H1 (cell line): ENCODE measurements around the gene ACTN4. TPM values are rescaled to one million over a fixed set of nuclear protein-coding genes. Genes with fewer than 3 reads are reported as not detected.

Experiments used
- CTCF ChIA-PET: fragments of 300-600 bp; sonication (Branson Sonifier 250); formaldehyde crosslinking; loops from one replicate; lab custom pipeline; 2021; ENCODE audit not compliant: partially characterized antibody; lab: Charles Lee
- POLR2A ChIA-PET: fragments of 300-600 bp; sonication (Branson Sonifier 250); formaldehyde crosslinking; loops from one replicate; lab custom pipeline; 2021; ENCODE audit warnings: inconsistent platforms; ENCODE audit not compliant: partially characterized antibody; lab: Charles Lee
- DNase-seq, 2 experiments: peaks; one replicate each; pipeline versions ENCODE4 v3.0.0 to v3.0.0-alpha.2; 2010 to 2022; ENCODE audit warnings: low spot score in 2 of 2, low read depth in 1 of 2, mixed read lengths in 1 of 2
- FAIRE-seq: peaks from 2 replicates; lab custom pipeline; 2011; peaks lifted over from hg19 to GRCh38; lab: Jason Lieb, UNC
- H2AFZ ChIP-seq: 2 replicates; pipeline ENCODE4 v1.8.1; 2012; ENCODE audit warnings: low read length, inconsistent platforms
- H2AK5ac ChIP-seq: 2 replicates; pipeline ENCODE4 v1.6.1; 2013; ENCODE audit warnings: low read depth, low read length
- H2BK120ac ChIP-seq: replicated peaks from 2 replicates; pipeline ENCODE3; 2013; ENCODE audit warnings: low read depth, low read length, inconsistent platforms
- H2BK12ac ChIP-seq: 2 replicates; pipeline ENCODE4 v1.6.1; 2013; ENCODE audit warnings: low read depth, low read length
- H2BK15ac ChIP-seq: 2 replicates; pipeline ENCODE4 v1.6.1; 2013; ENCODE audit warnings: low read length
- H2BK20ac ChIP-seq: 2 replicates; pipeline ENCODE4 v1.6.1; 2013; ENCODE audit warnings: low read length
- H2BK5ac ChIP-seq: 2 replicates; pipeline ENCODE4 v1.6.1; 2013; ENCODE audit warnings: low read depth, low read length
- H3K14ac ChIP-seq: 2 replicates; pipeline ENCODE4 v1.6.1; 2013; ENCODE audit warnings: inconsistent platforms; ENCODE audit not compliant: insufficient read length
- H3K18ac ChIP-seq: 2 replicates; pipeline ENCODE4 v1.6.1; 2013; ENCODE audit warnings: low read length; ENCODE audit errors: extremely low read depth
- H3K23ac ChIP-seq: 2 replicates; pipeline ENCODE4 v1.6.1; 2013; ENCODE audit warnings: inconsistent platforms; ENCODE audit not compliant: insufficient read length
- H3K23me2 ChIP-seq: 2 replicates; pipeline ENCODE4 v1.6.1; 2013; ENCODE audit warnings: low read depth, low read length
- H3K27ac ChIP-seq: 2 replicates; pipeline ENCODE4 v1.6.1; 2011; ENCODE audit warnings: low read depth, low read length, inconsistent platforms
- H3K27me3 ChIP-seq, 4 experiments: replicated peaks in 1 of 4; 1 replicate in 1 of 4; 2 replicates in 3 of 4; pipeline versions ENCODE4 v1.6.1 to v1.8.1; 2011 to 2013; ENCODE audit warnings: low read length in 3 of 4, mild to moderate bottlenecking in 3 of 4, inconsistent platforms in 2 of 4, mixed read lengths in 2 of 4, moderate library complexity in 1 of 4; ENCODE audit not compliant: control insufficient read depth in 3 of 4, insufficient read depth in 3 of 4; ENCODE audit errors: extremely low read depth in 1 of 4
- H3K36me3 ChIP-seq, 4 experiments: 2 replicates each; pipeline versions ENCODE4 v1.6.1 to v1.8.1; 2011 to 2013; ENCODE audit warnings: mild to moderate bottlenecking in 4 of 4, low read length in 3 of 4, moderate library complexity in 2 of 4, control low read depth in 1 of 4, inconsistent platforms in 1 of 4; ENCODE audit not compliant: insufficient read depth in 4 of 4, control insufficient read depth in 2 of 4
- H3K4ac ChIP-seq: replicated peaks from 2 replicates; pipeline ENCODE3; 2013; ENCODE audit warnings: low read length, low read depth, mixed read lengths, inconsistent platforms; ENCODE audit not compliant: insufficient read length
- H3K4me1 ChIP-seq, 4 experiments: replicated peaks in 1 of 4; 1 replicate in 1 of 4; 2 replicates in 3 of 4; pipeline versions ENCODE4 v1.6.1 to v1.8.1; 2011 to 2013; ENCODE audit warnings: low read length in 3 of 4, inconsistent platforms in 2 of 4, mixed read lengths in 1 of 4; ENCODE audit not compliant: insufficient read depth in 4 of 4, control insufficient read depth in 3 of 4
- H3K4me2 ChIP-seq, 2 experiments: 2 replicates each; pipeline versions ENCODE4 v1.6.1 to v1.8.1; 2011 to 2013; ENCODE audit warnings: low read depth in 2 of 2, low read length in 2 of 2, control low read depth in 1 of 2, inconsistent platforms in 1 of 2, mild to moderate bottlenecking in 1 of 2; ENCODE audit not compliant: insufficient read depth in 1 of 2
- H3K4me3 ChIP-seq, 4 experiments: fragments of 200-600, 300-600 bp in 1 of 4; sonication (generic), shearing (Covaris generic), sonication (Bioruptor Twin) in 1 of 4; 2 replicates each; pipeline versions ENCODE4 v1.5.1 to v1.8.1; 2011 to 2016; ENCODE audit warnings: low read length in 4 of 4, low read depth in 3 of 4, control low read depth in 2 of 4, inconsistent platforms in 2 of 4, mild to moderate bottlenecking in 2 of 4, mixed read lengths in 1 of 4, moderate library complexity in 1 of 4; ENCODE audit not compliant: insufficient read depth in 2 of 4; ENCODE audit errors: extremely low read depth in 1 of 4
- H3K56ac ChIP-seq: replicated peaks from 2 replicates; pipeline ENCODE3; 2013; ENCODE audit warnings: low read depth, mild to moderate bottlenecking, mixed read lengths, low read length, inconsistent platforms; ENCODE audit not compliant: insufficient read length
- H3K79me1 ChIP-seq: 2 replicates; pipeline ENCODE4 v1.6.1; 2013; ENCODE audit warnings: low read depth, low read length, control low read depth
- H3K79me2 ChIP-seq, 2 experiments: 2 replicates each; pipeline versions ENCODE4 v1.6.1 to v1.8.1; 2012 to 2013; ENCODE audit warnings: low read length in 2 of 2, mild to moderate bottlenecking in 2 of 2, inconsistent platforms in 1 of 2; ENCODE audit not compliant: insufficient read depth in 2 of 2, control insufficient read depth in 1 of 2
- H3K9ac ChIP-seq, 4 experiments: replicated peaks in 1 of 4; 1 replicate in 1 of 4; 2 replicates in 3 of 4; pipeline versions ENCODE4 v1.6.1 to v1.8.1; 2011 to 2013; ENCODE audit warnings: low read depth in 3 of 4, low read length in 3 of 4, control low read depth in 2 of 4, mild to moderate bottlenecking in 2 of 4, moderate library complexity in 2 of 4, inconsistent platforms in 1 of 4; ENCODE audit errors: extremely low read depth in 1 of 4
- H3K9me3 ChIP-seq, 2 experiments: 2 replicates each; pipeline versions ENCODE4 v1.6.1 to v1.8.1; 2012 to 2013; ENCODE audit warnings: mild to moderate bottlenecking in 2 of 2, moderate library complexity in 2 of 2, control low read depth in 1 of 2, inconsistent platforms in 1 of 2, low read depth in 1 of 2, low read length in 1 of 2, mixed read lengths in 1 of 2; ENCODE audit not compliant: insufficient read depth in 2 of 2
- H4K20me1 ChIP-seq, 2 experiments: replicated peaks in 1 of 2; 2 replicates each; pipeline versions ENCODE3 to v1.8.1; 2011 to 2013; ENCODE audit warnings: inconsistent platforms in 2 of 2, low read length in 2 of 2, mild to moderate bottlenecking in 1 of 2; ENCODE audit not compliant: insufficient read depth in 2 of 2, control insufficient read depth in 1 of 2
- H4K5ac ChIP-seq: 2 replicates; pipeline ENCODE4 v1.6.1; 2013; ENCODE audit warnings: low read length, low read depth, mixed read lengths, inconsistent platforms; ENCODE audit not compliant: insufficient read length
- H4K8ac ChIP-seq: 2 replicates; pipeline ENCODE4 v1.8.0; 2013; ENCODE audit warnings: mild to moderate bottlenecking, moderate library complexity, low read length, inconsistent platforms; ENCODE audit not compliant: insufficient read depth; ENCODE audit errors: extremely low read depth
- H4K91ac ChIP-seq: replicated peaks from 2 replicates; pipeline ENCODE3; 2013; ENCODE audit warnings: low read length, mixed read lengths, inconsistent platforms; ENCODE audit not compliant: insufficient read length
- CHD1 ChIP-seq: IDR thresholded peaks from 2 replicates; pipeline ENCODE4 v1.6.1; 2012; ENCODE audit warnings: low read depth, low read length, improper control_type of control experiment
- EGR1 ChIP-seq: IDR thresholded peaks from 2 replicates; pipeline ENCODE4 v1.6.1; 2011; ENCODE audit warnings: low read depth, low read length, borderline replicate concordance
- POLR2A ChIP-seq, 2 experiments: IDR thresholded peaks; 1 replicate in 1 of 2; 2 replicates in 1 of 2; pipeline ENCODE4 v1.6.1; 2011; ENCODE audit warnings: low read depth in 2 of 2, low read length in 2 of 2, mild to moderate bottlenecking in 2 of 2; ENCODE audit errors: control extremely low read depth in 1 of 2
- whole genome bisulfite sequencing, 2 experiments: shearing (Covaris generic) in 1 of 2; methylation state at CpG; one replicate each; pipeline versions ENCODE4 v1.1.6 to v1.1.7; 2013 to 2015; ENCODE audit warnings: low lambda C conversion rate in 2 of 2, mixed read lengths in 2 of 2, inconsistent platforms in 1 of 2, low coverage in 1 of 2, missing lambda C conversion rate in 1 of 2; ENCODE audit not compliant: insufficient replicate concordance in 2 of 2, insufficient coverage in 1 of 2, insufficient read length in 1 of 2; ENCODE audit errors: extremely low coverage in 1 of 2, missing lambda C conversion rate in 1 of 2; 5-methylcytosine and 5-hydroxymethylcytosine counted together
- polyA plus RNA-seq, 7 experiments: library from polyadenylated mRNA; depleted of rRNA in 3 of 7; stranded (reverse) in 5 of 7; unstranded in 2 of 7; fragments of >200 nt in 5 of 7; fragments of 200-250 nt in 2 of 7; gene quantifications; 1 replicate in 5 of 7; 2 replicates in 1 of 7; 4 replicates in 1 of 7; pipeline versions ENCODE4 v1.2.1 to v1.2.3, GENCODE V29; 2011 to 2013; ENCODE audit warnings: missing spikeins in 2 of 7, mixed read lengths in 2 of 7
- total RNA-seq: library from RNA; stranded (reverse); fragmentation: NEBNext Ultra II Directional; extraction: Animal tissue kit (Norgen Biotek cat#: 25700); gene quantifications from 2 replicates; pipeline ENCODE4 v1.2.1, GENCODE V29; 2021

The ACTN4 gene
- total and polyA plus RNA-seq, 2 of the 8 experiments (the other 6 are each of a cell fraction or from before 2014, with no cell fraction given): 211 to 520 TPM

- Histone ChIP-seq H4K91ac (no peak overlapping the region), H3K4me2 (no peak overlapping the region), H2BK120ac (no peak overlapping the region), H4K5ac (no peak overlapping the region), H3K79me2 (no peaks in the 10 kb centered on the region), H2BK20ac (no peak overlapping the region), H3K4me3 (no peak overlapping the region), H3K79me1 (no peaks in the 10 kb centered on the region), H3K4me1 (no peaks in the 10 kb centered on the region; a peak in 1 of 7 replicates), H2AFZ (no peak overlapping the region), H2BK5ac (no peak overlapping the region), H3K36me3 (peaks cover 4 to 49% (median 20%) of the 10 kb centered on the region in 4 experiments; a peak in 7 of 8 replicates), H3K4ac (no peak overlapping the region), H3K27ac (no peak overlapping the region), H3K27me3 (no peaks in the 10 kb centered on the region), H3K23me2 (no peaks in the 10 kb centered on the region), H4K8ac (no peak overlapping the region), H3K56ac (no peak overlapping the region), H2AK5ac (no peak overlapping the region), H3K9me3 (no peaks in the 10 kb centered on the region)
- FAIRE-seq (no peak), DNase-seq (no peak)
- CTCF ChIA-PET: interaction anchor here (6.3 kb wide), 1 partner anchor 14 kb away, joined by 62 read pairs; the partner anchor contains the start of gene ACTN4
- POLR2A ChIA-PET: interaction anchor here (1.0 to 2.7 kb wide), 6 partner anchors 9 to 90 kb away, joined by 3 to 10 read pairs (median 3); partner anchors contain the start of genes ACTN4 and MAP4K1
- 91% methylated on average over 15 of the region's 16 CpGs; no CpG with 5 or more reads in 1 of the 2 experiments for WGBS, 2 experiments
- TF ChIP-seq CHD1 (no peak), EGR1 (no peak), POLR2A (IDR thresholded peaks at IDR 0.05; ENCODE audit: control extremely low read depth in 1 of 2, low read depth in 2 of 2, low read length in 2 of 2) (0 out of 3 replicates have a peak, but pooled peaks of 1 of the 2 experiments have one; percentile 4)
- TF ChIP-seq, all 59 proteins: peak for 1
- no peaks in the 10 kb centered on the region for H4K20me1 ChIP-seq
- H3K18ac ChIP-seq: no peak overlapping the region
- H3K9ac ChIP-seq: no peak overlapping the region
- H2BK15ac ChIP-seq: no peak overlapping the region
- no peak overlapping the region for H2BK12ac ChIP-seq
- H3K23ac ChIP-seq: no peak overlapping the region
- H3K14ac ChIP-seq: no peak overlapping the region
Observed at GRCh38 chr19:38632476-38633213, 14.8 kb upstream of the ACTN4 start.
